OCI-M1 (cell line): ENCODE measurements around the gene TCF12.

Experiments used
- DNase-seq: peaks from one replicate; lab custom pipeline; 2025; lab: John Stamatoyannopoulos, UW

Gene TCF12

GRCh38 chr15:57053470-57053869 lies 135.0 kb downstream of the TCF12 start:
- no peak for DNase-seq

GRCh38 chr15:57054204-57054750 lies 135.8 kb downstream of the TCF12 start:
- no peak for DNase-seq

- DNase-seq = no peak
Observed at GRCh38 chr15:57056357-57056756, 137.9 kb downstream of the TCF12 start.

GRCh38 chr15:57057134-57057930 lies 138.9 kb downstream of the TCF12 start:
- no peak for DNase-seq

- DNase-seq = no peak
Observed at GRCh38 chr15:57059026-57059660, 140.7 kb downstream of the TCF12 start.

GRCh38 chr15:57060799-57061198 lies 142.4 kb downstream of the TCF12 start:
- no peak for DNase-seq

- DNase-seq = no peak
Observed at GRCh38 chr15:57061281-57061680, 142.8 kb downstream of the TCF12 start.

GRCh38 chr15:57061696-57062095 lies 143.3 kb downstream of the TCF12 start:
- DNase-seq = no peak

GRCh38 chr15:57064033-57064432 lies 145.6 kb downstream of the TCF12 start:
- no peak for DNase-seq

- DNase-seq = no peak
Observed at GRCh38 chr15:57069423-57069822, 151.0 kb downstream of the TCF12 start.

- DNase-seq = no peak
Observed at GRCh38 chr15:57070674-57071073, 152.2 kb downstream of the TCF12 start.

GRCh38 chr15:57079446-57079845 lies 161.0 kb downstream of the TCF12 start:
- DNase-seq = peak; percentile 86

- peak; percentile 73 for DNase-seq
Observed at GRCh38 chr15:57079931-57080620, 161.6 kb downstream of the TCF12 start.

- peak; percentile 81 for DNase-seq
Observed at GRCh38 chr15:57082054-57082728, 163.7 kb downstream of the TCF12 start.

GRCh38 chr15:57084192-57084591 lies 165.7 kb downstream of the TCF12 start:
- DNase-seq = no peak

- DNase-seq = no peak
Observed at GRCh38 chr15:57085267-57085666, 166.8 kb downstream of the TCF12 start.

- no peak for DNase-seq
Observed at GRCh38 chr15:57086857-57087427, 168.5 kb downstream of the TCF12 start.

- DNase-seq = no peak
Observed at GRCh38 chr15:57089815-57090495, 171.5 kb downstream of the TCF12 start.

- no peak for DNase-seq
Observed at GRCh38 chr15:57090496-57090859, 172.0 kb downstream of the TCF12 start.

GRCh38 chr15:57091636-57092035 lies 173.2 kb downstream of the TCF12 start:
- no peak for DNase-seq

GRCh38 chr15:57092252-57092651 lies 173.8 kb downstream of the TCF12 start:
- no peak for DNase-seq
